A549 (cell line): Measurements from ENCODE around the gene TRERF1. TPM values are rescaled to one million over a fixed set of nuclear protein-coding genes. Genes with fewer than 3 reads are reported as not detected.

ENCODE experiments used
- ATAC-seq, 2 experiments: fragments of 200-7000 bp in 1 of 2; fragments of >200 bp in 1 of 2; cut with Nextera tagmentation in 1 of 2; cut with Tn5 transposase in 1 of 2; 3 replicates each; pipeline versions ENCODE4 v1.8.0 to v1.9.1; 2018 to 2020; ENCODE audit warnings: mild to moderate bottlenecking in 1 of 2, moderate library complexity in 1 of 2
- CTCF ChIA-PET: fragments of 300-600 bp; sonication (Branson Sonifier 250); formaldehyde crosslinking; extraction: SDS; loops from one replicate; lab custom pipeline; 2021; ENCODE audit warnings: antibody characterized with exemption, inconsistent platforms; lab: Yijun Ruan, JAX
- POLR2A ChIA-PET: fragments of 350-600 bp; formaldehyde crosslinking; extraction: SDS; loops from one replicate; lab custom pipeline; 2021; ENCODE audit warnings: antibody characterized with exemption, inconsistent platforms; lab: Yijun Ruan, JAX
- DNase-seq, 2 experiments: peaks; one replicate each; pipeline versions ENCODE4 v3.0.0 to v3.0.0-alpha.2; 2011 to 2016; ENCODE audit warnings: low read depth in 1 of 2, low spot score in 1 of 2
- FAIRE-seq: peaks from 2 replicates; lab custom pipeline; 2011; peaks lifted over from hg19 to GRCh38; lab: Jason Lieb, UNC
- H3K27ac ChIP-seq, 2 experiments: fragments of >200 bp; sonication (Bioruptor Twin); formaldehyde crosslinking; 3 replicates each; pipeline ENCODE4 v1.5.1; 2016 to 2017
- H3K4me1 ChIP-seq: fragments of >200 bp; sonication (Bioruptor Twin); formaldehyde crosslinking; 3 replicates; pipeline ENCODE4 v1.6.1; 2016
- H3K4me2 ChIP-seq: fragments of >200 bp; sonication (Bioruptor Twin); formaldehyde crosslinking; 3 replicates; pipeline ENCODE4 v1.6.1; 2016
- H3K4me3 ChIP-seq: fragments of >200 bp; sonication (Bioruptor Twin); formaldehyde crosslinking; 3 replicates; pipeline ENCODE4 v1.5.1; 2016
- H3K9me3 ChIP-seq: fragments of >200 bp; sonication (Bioruptor Twin); formaldehyde crosslinking; 3 replicates; pipeline ENCODE4 v1.6.1; 2016
- CHD2 ChIP-seq: fragments of 150-350 bp; IDR thresholded peaks from 2 replicates; pipeline ENCODE4 v1.6.1; 2014; ENCODE audit warnings: low read length; ENCODE audit not compliant: partially characterized antibody
- CHD4 ChIP-seq: fragments of 200-600 bp; sonication (generic); IDR thresholded peaks from 2 replicates; pipeline ENCODE4 v1.6.1; 2016; ENCODE audit warnings: antibody characterized with exemption, mild to moderate bottlenecking, borderline replicate concordance
- E2F6 ChIP-seq: IDR thresholded peaks from 2 replicates; pipeline ENCODE4 v1.6.1; 2012; ENCODE audit warnings: low read depth, borderline replicate concordance
- FOSL2 ChIP-seq, 2 experiments: fragments of 450-650 bp in 1 of 2; fragments of >200 bp in 1 of 2; sonication (Bioruptor Twin) in 1 of 2; formaldehyde crosslinking; IDR thresholded peaks; 2 replicates each; pipeline versions ENCODE4 v1.5.0 to v1.6.1; 2016 to 2020; ENCODE audit warnings: mild to moderate bottlenecking in 1 of 2, moderate library complexity in 1 of 2
- GATA3 ChIP-seq: IDR thresholded peaks from 2 replicates; pipeline ENCODE4 v1.6.1; 2012; ENCODE audit warnings: borderline replicate concordance
- HMGXB4 ChIP-seq: fragments of 250-450 bp; sonication (Bioruptor Pico); IDR thresholded peaks from 2 replicates; pipeline ENCODE4 v1.5.0; 2021; ENCODE audit warnings: mild to moderate bottlenecking, moderate library complexity, borderline replicate concordance
- JUN ChIP-seq, 2 experiments: fragments of >200 bp; sonication (Bioruptor Twin); formaldehyde crosslinking; IDR thresholded peaks; 2 replicates in 1 of 2; 3 replicates in 1 of 2; pipeline ENCODE4 v1.6.1; 2016 to 2017
- MAX ChIP-seq: IDR thresholded peaks from 2 replicates; pipeline ENCODE4 v1.6.1; 2012
- NFE2L2 ChIP-seq: fragments of 150-350 bp; conservative IDR thresholded peaks from 2 replicates; pipeline ENCODE4 v1.6.1; 2014; ENCODE audit warnings: low read length
- PBX3 ChIP-seq: IDR thresholded peaks from 2 replicates; pipeline ENCODE4 v1.6.1; 2012
- PHF8 ChIP-seq: fragments of 200-600 bp; sonication (generic); IDR thresholded peaks from 2 replicates; pipeline ENCODE4 v1.6.1; 2016; ENCODE audit warnings: low read depth, mild to moderate bottlenecking, antibody characterized with exemption, moderate library complexity, borderline replicate concordance
- POLR2A ChIP-seq: IDR thresholded peaks from 2 replicates; pipeline ENCODE4 v1.6.1; 2012; ENCODE audit warnings: mild to moderate bottlenecking, low read length
- RARB ChIP-seq: fragments of 250-450 bp; sonication (Bioruptor Pico); IDR thresholded peaks from 2 replicates; pipeline ENCODE4 v1.8.0; 2021; ENCODE audit warnings: mild to moderate bottlenecking, moderate library complexity
- SMC3 ChIP-seq: fragments of >200 bp; sonication (Bioruptor Twin); formaldehyde crosslinking; IDR thresholded peaks from 3 replicates; pipeline ENCODE4 v1.6.1; 2018; ENCODE audit warnings: inconsistent platforms
- TFCP2L1 ChIP-seq: fragments of 250-450 bp; sonication (Bioruptor Pico); IDR thresholded peaks from 2 replicates; pipeline ENCODE4 v1.5.0; 2021; ENCODE audit warnings: mild to moderate bottlenecking
- TP53 ChIP-seq: fragments of 250-450 bp; sonication (Bioruptor Pico); IDR thresholded peaks from 2 replicates; pipeline ENCODE4 v1.5.0; 2021; ENCODE audit warnings: mild to moderate bottlenecking, moderate library complexity
- WGBS: methylation state at CpG from one replicate; pipeline ENCODE4 v1.1.6; 2017; ENCODE audit errors: missing lambda C conversion rate; 5-methylcytosine and 5-hydroxymethylcytosine counted together
- polyA plus RNA-seq, 4 experiments: library from polyadenylated mRNA; depleted of rRNA in 3 of 4; stranded (reverse); fragments of >200 nt; fragmentation: RNase III in 1 of 4; extraction: RNeasy Plus Mini Kit Qiagen cat#74134 plus additional on column Dnase treatment in 1 of 4; gene quantifications; 2 replicates in 3 of 4; 3 replicates in 1 of 4; pipeline ENCODE4 v1.2.3, GENCODE V29; 2011 to 2017
- TF ChIP-seq, protein P1 (sequence below): fragments of 250-450 bp; sonication (Bioruptor Pico); IDR thresholded peaks from 2 replicates; pipeline ENCODE4 v1.5.0; 2020; ENCODE audit warnings: low read depth, mild to moderate bottlenecking, moderate library complexity
- TF ChIP-seq, protein P2 (sequence below): fragments of >200 bp; sonication (Bioruptor Twin); formaldehyde crosslinking; IDR thresholded peaks from 3 replicates; pipeline ENCODE4 v1.6.1; 2016

The TRERF1 gene
- polyA plus RNA-seq, 2 of the 4 experiments (the other 2 are of a cell fraction): 2.4 to 3.5 TPM

- FAIRE-seq: no peak
- peak in 1 of 2 experiments; percentile 44; a peak in 2 of 5 replicates for TF ChIP-seq JUN (IDR thresholded peaks at IDR 0.05)
- TF ChIP-seq TFCP2L1 (CRISPR knock-in tag): no peak
- no peak for TF ChIP-seq FOSL2 (IDR thresholded peaks at IDR 0.05)
- TF ChIP-seq FOSL2 (CRISPR knock-in tag; IDR thresholded peaks at IDR 0.05): no peak
- TF ChIP-seq POLR2A: peak; percentile 59
- peak; percentile 50; the same call in 1 of the 2 replicates for TF ChIP-seq PBX3
- TF ChIP-seq NFE2L2: no peak
- no peak; the same call in 2 of the 3 replicates for TF ChIP-seq SMC3
- 0 out of 2 replicates have a peak, but pooled peaks have one; percentile 19 for TF ChIP-seq E2F6
- TF ChIP-seq MAX: peak; percentile 18; the same call in 1 of the 2 replicates
- TF ChIP-seq, protein P1, sequence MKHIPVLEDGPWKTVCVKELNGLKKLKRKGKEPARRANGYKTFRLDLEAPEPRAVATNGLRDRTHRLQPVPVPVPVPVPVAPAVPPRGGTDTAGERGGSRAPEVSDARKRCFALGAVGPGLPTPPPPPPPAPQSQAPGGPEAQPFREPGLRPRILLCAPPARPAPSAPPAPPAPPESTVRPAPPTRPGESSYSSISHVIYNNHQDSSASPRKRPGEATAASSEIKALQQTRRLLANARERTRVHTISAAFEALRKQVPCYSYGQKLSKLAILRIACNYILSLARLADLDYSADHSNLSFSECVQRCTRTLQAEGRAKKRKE: no peak
- Histone ChIP-seq H3K4me1 (peaks cover 23% of the 10 kb centered on the region), H3K4me2 (peak overlapping the region; percentile 88), H3K27ac (peak overlapping the region; percentile 99 to 100), H3K9me3 (no peaks in the 10 kb centered on the region), H3K4me3 (peak overlapping the region; percentile 78)
- peak; percentile 77 to 91 for ATAC-seq
- POLR2A ChIA-PET: interaction anchor here (0.5 to 2.2 kb wide), 10 partner anchors 11 to 193 kb away, joined by 3 to 19 read pairs (median 4); partner anchors contain the start of gene UBR2
- peak; percentile 62 to 76 for DNase-seq
- CTCF ChIA-PET: interaction anchor here (1.0 to 2.5 kb wide), 5 partner anchors 12 to 192 kb away, joined by 3 to 13 read pairs (median 4); no protein-coding TSS in a partner anchor
- 4% methylated on average over 4 of the region's 57 CpGs for WGBS
These were observed 1.4 kb upstream of the TRERF1 start for GRCh38 chr6:42453031-42453653.

DNA sequence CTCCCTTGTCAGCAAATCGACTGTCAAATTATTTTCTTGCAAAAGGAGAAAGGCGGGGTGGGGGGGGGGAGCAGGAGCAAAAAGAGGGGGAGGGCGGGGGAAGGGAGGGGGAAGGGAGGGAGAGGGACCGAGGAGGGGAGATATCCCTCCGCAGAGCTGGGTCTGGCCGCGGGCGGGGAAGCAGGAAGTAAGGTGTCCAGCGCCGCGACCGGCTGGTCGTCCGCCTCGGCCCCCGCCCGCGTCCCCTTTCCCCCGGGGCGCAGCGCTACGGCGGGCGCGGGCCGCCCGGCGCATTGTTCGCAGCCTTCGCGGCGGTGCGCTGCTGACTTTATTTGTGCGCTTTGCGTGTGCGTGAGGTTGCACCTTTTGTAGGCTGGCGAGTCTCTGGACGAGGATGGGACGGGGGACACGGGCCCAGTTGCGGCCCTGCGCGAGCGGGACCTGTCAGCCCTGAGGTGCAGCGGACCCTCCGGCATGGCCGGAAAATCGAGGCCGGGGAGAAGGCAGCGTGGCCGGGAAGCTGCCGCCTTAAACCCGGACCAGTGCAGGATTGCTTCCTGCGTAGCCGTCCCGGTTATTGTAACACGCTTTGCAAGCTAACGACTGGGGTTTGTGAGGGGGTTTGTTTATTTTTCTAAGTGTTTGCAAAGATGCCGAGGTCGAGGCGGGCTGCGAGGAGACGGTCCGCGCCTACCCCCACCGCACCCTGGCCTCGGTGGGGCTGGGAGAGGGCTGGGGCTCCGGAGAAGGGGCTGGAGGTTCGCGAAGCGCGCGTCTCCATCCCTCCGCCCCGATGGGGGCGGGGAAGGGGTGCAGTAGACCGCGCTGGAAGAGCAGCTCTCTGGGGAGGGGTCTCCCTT, 675 bp upstream of the TRERF1 start:
- peak overlapping the region; percentile 78 for H3K4me3 ChIP-seq
- POLR2A ChIA-PET: interaction anchor here (0.5 to 2.2 kb wide), 18 partner anchors 10 to 227 kb away, joined by 3 to 19 read pairs (median 4); partner anchors contain the start of gene UBR2
- ATAC-seq: peak; percentile 72 to 73

More for the DNA sequence above, 675 bp upstream of the TRERF1 start:
- DNase-seq: peak; percentile 44 to 86
- peaks cover 23% of the 10 kb centered on the region for H3K4me1 ChIP-seq
- TF ChIP-seq JUN (IDR thresholded peaks at IDR 0.05) (peak in 1 of 2 experiments; percentile 62; a peak in 2 of 5 replicates), TP53 (CRISPR knock-in tag) (no peak), NFE2L2 (no peak), POLR2A (peak; percentile 68), PBX3 (peak; percentile 56; the same call in 1 of the 2 replicates), E2F6 (0 out of 2 replicates have a peak, but pooled peaks have one; percentile 32), GATA3 (0 out of 2 replicates have a peak, but pooled peaks have one; percentile 9), RARB (no peak), PHF8 (peak; percentile 71), MAX (peak; percentile 26; the same call in 1 of the 2 replicates), CHD2 (peak; percentile 54), HMGXB4 (no peak), CHD4 (no peak)
- TF ChIP-seq, protein P2, sequence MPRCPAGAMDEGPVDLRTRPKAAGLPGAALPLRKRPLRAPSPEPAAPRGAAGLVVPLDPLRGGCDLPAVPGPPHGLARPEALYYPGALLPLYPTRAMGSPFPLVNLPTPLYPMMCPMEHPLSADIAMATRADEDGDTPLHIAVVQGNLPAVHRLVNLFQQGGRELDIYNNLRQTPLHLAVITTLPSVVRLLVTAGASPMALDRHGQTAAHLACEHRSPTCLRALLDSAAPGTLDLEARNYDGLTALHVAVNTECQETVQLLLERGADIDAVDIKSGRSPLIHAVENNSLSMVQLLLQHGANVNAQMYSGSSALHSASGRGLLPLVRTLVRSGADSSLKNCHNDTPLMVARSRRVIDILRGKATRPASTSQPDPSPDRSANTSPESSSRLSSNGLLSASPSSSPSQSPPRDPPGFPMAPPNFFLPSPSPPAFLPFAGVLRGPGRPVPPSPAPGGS: peak; percentile 60; the same call in 2 of the 3 replicates
- TF ChIP-seq, all 56 proteins: peak for 9
- 2% methylated on average over 52 of the region's 78 CpGs for WGBS
- Histone ChIP-seq H3K4me2 (peak overlapping the region; percentile 88), H3K9me3 (no peaks in the 10 kb centered on the region), H3K27ac (peak overlapping the region; percentile 99 to 100)
- CTCF ChIA-PET: interaction anchor here (1.0 to 2.5 kb wide), 3 partner anchors 18 to 95 kb away, joined by 4 to 13 read pairs (median 6); no protein-coding TSS in a partner anchor
- no peak for FAIRE-seq
